Ovary (tissue), 9 donors: Measurements from ENCODE around the gene MAP3K19. TPM values are rescaled to one million over a fixed set of nuclear protein-coding genes. Genes with fewer than 3 reads are reported as not detected.

ENCODE experiments used
- DNase-seq, 5 donors: peaks; one replicate each; pipeline ENCODE4 v3.0.0-alpha.2; 2019 to 2020
- H3K27ac ChIP-seq, 2 donors: fragments of 200-600 bp; one replicate each; pipeline versions ENCODE4 v1.5.1 to v1.8.0; 2019 to 2022
- H3K27me3 ChIP-seq: fragments of 200-600 bp; one replicate; pipeline ENCODE4 v1.8.0; 2022
- H3K36me3 ChIP-seq: fragments of 200-600 bp; sonication (generic); one replicate; pipeline ENCODE4 v1.5.1; 2019
- H3K4me1 ChIP-seq: one replicate; pipeline ENCODE4 v1.8.1; 2013; ENCODE audit warnings: mild to moderate bottlenecking, moderate library complexity; ENCODE audit not compliant: insufficient read depth
- H3K4me3 ChIP-seq: fragments of 200-600 bp; sonication (generic); one replicate; pipeline ENCODE4 v1.5.1; 2017
- H3K9me3 ChIP-seq, 2 donors: fragments of 200-600 bp in 1 of 2; sonication (generic) in 1 of 2; one replicate each; pipeline versions ENCODE4 v1.5.1 to v1.8.1; 2013 to 2019; ENCODE audit warnings: mild to moderate bottlenecking in 1 of 2, moderate library complexity in 1 of 2
- CTCF ChIP-seq, 3 donors: fragments of 450-650 bp in 2 of 3; fragments of 200-600 bp in 1 of 3; IDR thresholded peaks; one replicate each; pipeline versions ENCODE4 v1.5.1 to v1.8.0; 2016 to 2022; ENCODE audit warnings: antibody characterized with exemption in 3 of 3, mild to moderate bottlenecking in 1 of 3
- EP300 ChIP-seq: sonication (generic); formaldehyde crosslinking; IDR thresholded peaks from one replicate; pipeline ENCODE4 v1.6.1; 2017; ENCODE audit warnings: antibody characterized with exemption
- POLR2A ChIP-seq: fragments of 450-650 bp; IDR thresholded peaks from one replicate; pipeline ENCODE4 v1.6.1; 2017; ENCODE audit warnings: antibody characterized with exemption, mild to moderate bottlenecking, moderate library complexity
- WGBS, 3 donors: extraction: QIAGEN DNeasy Blood & Tissue Kit in 1 of 3; methylation state at CpG; one replicate each; pipeline versions ENCODE4 v1.1.5 to v1.1.7; 2013 to 2017; 5-methylcytosine and 5-hydroxymethylcytosine counted together
- intact Hi-C, 4 donors: fragments of 100-400 bp; cut with DNase I; formaldehyde crosslinking; loops; one replicate each; pipeline versions ENCODE4 v1.11.0 to v1.15.1; 2022 to 2023
- polyA plus RNA-seq, 2 donors: library from polyadenylated mRNA; stranded (reverse); fragments of 200-250 nt in 1 of 2; fragments of 350-450 nt in 1 of 2; fragmentation: Illumina TruSeq in 1 of 2; extraction: RNeasy Lipid Tissue Mini Kit (QIAGEN cat#74804) in 1 of 2; gene quantifications; one replicate each; pipeline ENCODE4 v1.2.3, GENCODE V29; 2013 to 2014
- total RNA-seq, 7 donors: library from RNA; depleted of rRNA in 2 of 7; stranded (reverse); fragments of >200 nt in 2 of 7; fragmentation: NEBNext Ultra II Directional in 3 of 7; extraction: Animal tissue kit (Norgen Biotek cat#: 25700) in 3 of 7; gene quantifications; one replicate each; pipeline versions ENCODE4 v1.1.0 to v1.2.4, GENCODE V29; 2016 to 2023
- donor health status: DM: no; HTN: no; CAD: no; lungs with moderate emphysema.
- donor health status: DM: no; HTN: no; CAD: no.
- donor health status: Bipolar disorder and iron deficiency.
- donor health status: DM: yes; HTN: yes; CAD: no.
- donor health status: DM: no; HTN: no; CAD: no.
- donor health status: DM: yes; HTN: yes; CAD: no.

The MAP3K19 gene
- total and polyA plus RNA-seq, 9 donors = 0.02 to 23.2 (median 0.93) TPM; not detected in 3

GRCh38 chr2:134954065-134954464 lies 93.2 kb downstream of the MAP3K19 start:
- H3K27me3 ChIP-seq = no peaks in the 10 kb centered on the region
- H3K4me1 ChIP-seq = no peaks in the 10 kb centered on the region
- intact Hi-C loops = no loop called here
- TF ChIP-seq EP300 = no peak
- TF ChIP-seq CTCF (IDR thresholded peaks at IDR 0.05) = no peak
- TF ChIP-seq POLR2A = no peak
- whole genome bisulfite sequencing, 3 donors = 92 to 98% (median 96%) methylated on average over 5 of the region's 5 CpGs
- DNase-seq = no peak
- H3K27ac ChIP-seq = no peak overlapping the region
- H3K36me3 ChIP-seq = no peaks in the 10 kb centered on the region
- no peak overlapping the region for H3K4me3 ChIP-seq
- no peaks in the 10 kb centered on the region for H3K9me3 ChIP-seq

- no peaks in the 10 kb centered on the region for H3K27me3 ChIP-seq
- H3K9me3 ChIP-seq = no peaks in the 10 kb centered on the region
- DNase-seq = no peak
- no peak overlapping the region for H3K27ac ChIP-seq
- no peaks in the 10 kb centered on the region for H3K4me1 ChIP-seq
- H3K4me3 ChIP-seq = no peak overlapping the region
- 89 to 91% (median 91%) methylated on average over 3 of the region's 3 CpGs for WGBS, 3 donors
- intact Hi-C loops = no loop called here
- no peaks in the 10 kb centered on the region for H3K36me3 ChIP-seq
- TF ChIP-seq POLR2A (no peak), CTCF (IDR thresholded peaks at IDR 0.05) (no peak), EP300 (no peak)
Observed at GRCh38 chr2:134952608-134953007, 94.6 kb downstream of the MAP3K19 start.

- no peak for DNase-seq
- Histone ChIP-seq H3K27me3 (no peaks in the 10 kb centered on the region), H3K9me3 (no peaks in the 10 kb centered on the region), H3K36me3 (no peaks in the 10 kb centered on the region), H3K4me3 (no peak overlapping the region), H3K4me1 (no peaks in the 10 kb centered on the region), H3K27ac (no peak overlapping the region)
- 90 to 92% (median 91%) methylated on average over 2 of the region's 2 CpGs for WGBS, 3 donors
- intact Hi-C loops = no loop called here
- TF ChIP-seq POLR2A (no peak), CTCF (IDR thresholded peaks at IDR 0.05) (no peak), EP300 (no peak)
Observed at GRCh38 chr2:134950886-134951285, 96.4 kb downstream of the MAP3K19 start.

GRCh38 chr2:134949981-134950708 lies 97.1 kb downstream of the MAP3K19 start:
- H3K36me3 ChIP-seq = no peaks in the 10 kb centered on the region
- no peak for DNase-seq
- no peak overlapping the region for H3K27ac ChIP-seq
- no peaks in the 10 kb centered on the region for H3K9me3 ChIP-seq
- no peak overlapping the region for H3K4me3 ChIP-seq
- intact Hi-C loops = no loop called here
- WGBS, 3 donors = 90 to 93% (median 91%) methylated on average over 7 of the region's 7 CpGs
- TF ChIP-seq POLR2A = no peak
- no peak for TF ChIP-seq EP300
- TF ChIP-seq CTCF (IDR thresholded peaks at IDR 0.05) = no peak
- H3K27me3 ChIP-seq = no peaks in the 10 kb centered on the region
- no peaks in the 10 kb centered on the region for H3K4me1 ChIP-seq
